ENCODE data around the gene UTY.
"Not testable (repeated sequence)": the region's sequence is repeated elsewhere in the genome, so short reads cannot be mapped to it uniquely, and the experiment has no call there.

Gene UTY

GRCh38 chrY:13279561-13279960, 200.3 kb downstream of the UTY start:
- Histone ChIP-seq H3K4me1 (ENCODE audit: control insufficient read depth, insufficient read depth, low read length) (no peaks in the 10 kb centered on the region), H3K9ac (ENCODE audit: low read length) (no peak overlapping the region), H3K36me3 (ENCODE audit: control insufficient read depth, insufficient read depth, low read length) (no peaks in the 10 kb centered on the region)

DNA sequence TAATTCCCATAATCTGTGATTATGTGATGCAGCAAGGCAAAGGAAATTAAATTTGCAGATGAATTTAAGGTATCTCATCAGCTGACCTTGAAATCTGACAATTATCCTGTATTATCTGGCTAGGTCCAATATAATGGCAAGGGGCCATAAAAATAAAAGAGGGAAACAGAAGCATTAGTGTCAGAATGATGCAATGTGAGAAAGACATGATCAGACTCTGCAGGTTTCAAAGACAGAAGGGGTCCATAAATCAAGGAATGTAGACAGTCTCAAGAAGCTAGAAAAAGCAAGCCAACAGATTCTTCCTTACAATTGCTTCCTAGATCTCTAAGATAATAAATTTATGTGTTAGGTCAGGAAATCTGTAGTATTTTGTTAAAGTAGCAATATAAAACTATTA, 208.1 kb downstream of the UTY start:
- Histone ChIP-seq H3K4me3 (ENCODE audit: low read length) (no peak overlapping the region), H3K9me3 (ENCODE audit: control insufficient read depth, low read length) (no peaks in the 10 kb centered on the region)

More at GRCh38 chrY:13279561-13279960, 200.3 kb downstream of the UTY start:
- H3K9me3 ChIP-seq (ENCODE audit: control insufficient read depth, low read length): no peaks in the 10 kb centered on the region
- no peaks in the 10 kb centered on the region for H3K27me3 ChIP-seq (ENCODE audit: control insufficient read depth, insufficient read depth, low read length)
- no peak overlapping the region for H3K4me3 ChIP-seq (ENCODE audit: low read length)

GRCh38 chrY:13253941-13254440, 225.8 kb downstream of the UTY start:
- H3K9me3 ChIP-seq (ENCODE audit: control insufficient read depth, low read length); H3K27me3 ChIP-seq (ENCODE audit: control insufficient read depth, insufficient read depth, low read length); H3K36me3 ChIP-seq (ENCODE audit: control insufficient read depth, insufficient read depth, low read length); H3K9ac ChIP-seq (ENCODE audit: low read length); H3K4me3 ChIP-seq (ENCODE audit: low read length); H3K4me1 ChIP-seq (ENCODE audit: control insufficient read depth, insufficient read depth, low read length): not testable (repeated sequence)

More for the DNA sequence above, 208.1 kb downstream of the UTY start:
- no peaks in the 10 kb centered on the region for H3K4me1 ChIP-seq (ENCODE audit: control insufficient read depth, insufficient read depth, low read length)
- no peaks in the 10 kb centered on the region for H3K27me3 ChIP-seq (ENCODE audit: control insufficient read depth, insufficient read depth, low read length)
- H3K9ac ChIP-seq (ENCODE audit: low read length): no peak overlapping the region
- H3K36me3 ChIP-seq (ENCODE audit: control insufficient read depth, insufficient read depth, low read length): no peaks in the 10 kb centered on the region

DNA sequence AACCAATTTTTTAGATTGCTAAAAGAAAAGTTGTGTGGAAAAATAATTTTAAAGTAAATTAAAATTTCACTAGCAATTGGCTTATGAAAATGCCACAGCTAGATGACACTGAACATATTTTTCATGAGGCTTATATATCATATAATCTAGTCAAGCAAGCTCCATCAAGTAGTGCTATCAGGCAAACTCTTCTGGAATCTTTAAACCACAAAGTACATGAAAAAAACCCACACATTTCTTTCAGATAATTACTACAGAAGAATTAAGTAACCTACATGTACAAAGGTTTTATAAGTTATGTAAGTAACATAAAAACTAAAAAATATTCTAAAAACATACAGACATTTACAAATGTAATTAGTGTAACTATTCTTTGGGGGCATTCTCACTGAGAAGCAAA, 229.4 kb downstream of the UTY start:
- Histone ChIP-seq H3K9ac (ENCODE audit: low read length) (no peak overlapping the region), H3K36me3 (ENCODE audit: control insufficient read depth, insufficient read depth, low read length) (no peaks in the 10 kb centered on the region), H3K27me3 (ENCODE audit: control insufficient read depth, insufficient read depth, low read length) (no peaks in the 10 kb centered on the region), H3K4me1 (ENCODE audit: control insufficient read depth, insufficient read depth, low read length) (no peaks in the 10 kb centered on the region), H3K4me3 (ENCODE audit: low read length) (no peak overlapping the region), H3K9me3 (ENCODE audit: control insufficient read depth, low read length) (no peaks in the 10 kb centered on the region)

GRCh38 chrY:13243716-13244115, 236.1 kb downstream of the UTY start:
- Histone ChIP-seq H3K9me3 (ENCODE audit: control insufficient read depth, low read length) (no peaks in the 10 kb centered on the region), H3K4me3 (ENCODE audit: low read length) (no peak overlapping the region), H3K9ac (ENCODE audit: low read length) (no peak overlapping the region), H3K36me3 (ENCODE audit: control insufficient read depth, insufficient read depth, low read length) (no peaks in the 10 kb centered on the region), H3K27me3 (ENCODE audit: control insufficient read depth, insufficient read depth, low read length) (no peaks in the 10 kb centered on the region), H3K4me1 (ENCODE audit: control insufficient read depth, insufficient read depth, low read length) (no peaks in the 10 kb centered on the region)

DNA sequence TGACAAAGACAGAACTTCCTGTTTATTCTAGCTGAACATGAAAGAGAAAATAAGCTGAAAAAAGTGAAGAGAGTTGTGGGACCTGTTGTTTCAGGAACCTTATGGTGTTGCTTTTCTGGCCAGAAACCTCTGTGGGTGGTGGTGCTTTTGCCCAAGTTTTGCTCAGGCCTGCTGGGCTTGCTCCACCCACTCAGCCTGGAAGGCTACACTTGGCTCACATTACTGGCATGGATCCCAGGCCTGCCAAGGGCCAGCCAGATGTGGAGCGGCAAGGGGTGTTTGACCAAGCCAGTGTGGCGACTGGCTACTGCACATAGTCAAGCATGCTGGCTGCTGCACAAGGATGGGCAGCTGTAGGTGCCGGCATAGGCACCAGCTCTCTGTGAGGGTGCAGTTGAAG, 245.9 kb downstream of the UTY start:
- H3K9ac ChIP-seq (ENCODE audit: low read length): no peak overlapping the region

DNA sequence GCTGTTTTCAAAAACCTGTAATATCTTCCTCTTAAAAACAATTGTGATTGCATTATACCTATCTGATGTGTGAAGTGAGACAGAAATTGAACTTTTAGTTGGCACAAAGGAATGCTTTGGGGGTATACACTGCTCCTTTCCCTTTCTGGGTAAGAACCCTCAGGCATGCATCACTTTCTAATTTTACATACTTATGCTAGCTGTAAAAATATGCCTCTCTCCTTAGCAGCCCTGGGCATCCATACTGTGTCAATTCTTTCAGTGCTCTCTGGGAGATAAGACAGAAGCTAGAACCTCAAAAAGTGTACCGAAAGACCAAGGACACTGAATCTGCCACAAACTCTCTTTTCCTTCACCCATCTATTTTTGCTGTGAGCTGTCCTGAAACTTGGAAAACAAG, 246.7 kb downstream of the UTY start:
- H3K4me3 ChIP-seq (ENCODE audit: low read length): no peak overlapping the region
- no peak overlapping the region for H3K9ac ChIP-seq (ENCODE audit: low read length)
- no peaks in the 10 kb centered on the region for H3K9me3 ChIP-seq (ENCODE audit: control insufficient read depth, low read length)
- H3K36me3 ChIP-seq (ENCODE audit: control insufficient read depth, insufficient read depth, low read length): no peaks in the 10 kb centered on the region
- no peaks in the 10 kb centered on the region for H3K27me3 ChIP-seq (ENCODE audit: control insufficient read depth, insufficient read depth, low read length)
- H3K4me1 ChIP-seq (ENCODE audit: control insufficient read depth, insufficient read depth, low read length): peaks cover 8% of the 10 kb centered on the region

More for the DNA sequence above, 245.9 kb downstream of the UTY start:
- Histone ChIP-seq H3K27me3 (ENCODE audit: control insufficient read depth, insufficient read depth, low read length) (no peaks in the 10 kb centered on the region), H3K9me3 (ENCODE audit: control insufficient read depth, low read length) (no peaks in the 10 kb centered on the region), H3K4me3 (ENCODE audit: low read length) (no peak overlapping the region), H3K4me1 (ENCODE audit: control insufficient read depth, insufficient read depth, low read length) (peaks cover 8% of the 10 kb centered on the region), H3K36me3 (ENCODE audit: control insufficient read depth, insufficient read depth, low read length) (no peaks in the 10 kb centered on the region)

DNA sequence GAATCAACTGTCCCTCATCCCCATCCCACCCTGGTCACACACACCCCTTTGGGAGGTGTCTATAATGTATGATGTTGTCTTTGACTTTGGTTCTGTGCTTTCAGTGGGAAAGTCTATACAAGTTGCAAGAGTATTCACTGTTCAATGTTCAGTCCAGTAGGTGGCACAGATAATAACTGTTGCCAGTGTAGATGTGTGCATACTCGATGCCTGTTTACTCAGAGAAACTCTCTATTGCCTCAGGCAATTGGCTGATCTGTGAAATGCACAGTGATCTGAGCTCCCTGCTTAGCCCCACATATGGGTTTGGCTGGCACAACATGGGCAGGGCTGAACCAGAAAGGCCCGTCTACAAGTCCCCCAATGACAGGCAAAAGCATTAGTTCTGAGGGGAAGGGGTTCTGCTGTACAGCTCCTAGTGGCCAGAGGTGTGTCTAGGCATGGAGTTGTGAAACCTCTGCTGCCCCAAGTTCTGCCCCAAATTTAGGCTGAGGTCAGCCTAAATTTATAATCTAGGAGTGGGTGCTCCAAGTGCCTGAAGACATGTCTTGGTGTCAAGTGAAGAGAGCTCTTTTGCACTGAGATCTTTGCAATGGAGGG, 252.4 kb downstream of the UTY start:
- Histone ChIP-seq H3K4me1 (ENCODE audit: control insufficient read depth, insufficient read depth, low read length) (peaks cover 3% of the 10 kb centered on the region), H3K27me3 (ENCODE audit: control insufficient read depth, insufficient read depth, low read length) (no peaks in the 10 kb centered on the region), H3K4me3 (ENCODE audit: low read length) (no peak overlapping the region), H3K36me3 (ENCODE audit: control insufficient read depth, insufficient read depth, low read length) (no peaks in the 10 kb centered on the region), H3K9me3 (ENCODE audit: control insufficient read depth, low read length) (no peaks in the 10 kb centered on the region), H3K9ac (ENCODE audit: low read length) (no peak overlapping the region)

- Histone ChIP-seq H3K4me1 (ENCODE audit: control insufficient read depth, insufficient read depth, low read length) (no peaks in the 10 kb centered on the region), H3K36me3 (ENCODE audit: control insufficient read depth, insufficient read depth, low read length) (no peaks in the 10 kb centered on the region), H3K9ac (ENCODE audit: low read length) (no peak overlapping the region), H3K27me3 (ENCODE audit: control insufficient read depth, insufficient read depth, low read length) (no peaks in the 10 kb centered on the region), H3K4me3 (ENCODE audit: low read length) (no peak overlapping the region), H3K9me3 (ENCODE audit: control insufficient read depth, low read length) (no peaks in the 10 kb centered on the region)
Observed at GRCh38 chrY:13210961-13211646, 268.7 kb downstream of the UTY start.

DNA sequence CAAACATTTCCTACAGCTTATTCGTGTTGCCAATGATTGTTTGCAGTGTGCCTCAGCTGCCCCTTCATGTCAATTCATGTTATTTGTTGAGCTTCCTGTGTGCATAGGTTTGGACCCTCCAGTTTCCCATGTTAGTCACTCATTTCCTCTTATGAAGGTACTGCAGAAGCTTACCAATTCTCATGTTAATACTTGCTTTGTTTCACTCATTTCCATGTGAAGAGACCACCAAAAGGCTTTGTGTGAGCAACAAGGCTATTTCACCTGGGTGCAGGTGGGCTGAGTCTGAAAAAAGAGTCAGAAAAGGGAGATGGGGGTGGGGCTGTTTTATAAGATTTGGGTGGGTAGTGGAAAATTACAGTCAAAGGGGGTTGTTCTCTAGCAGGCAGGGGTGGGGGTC, 274.6 kb downstream of the UTY start:
- Histone ChIP-seq H3K27me3 (ENCODE audit: control insufficient read depth, insufficient read depth, low read length) (no peaks in the 10 kb centered on the region), H3K9me3 (ENCODE audit: control insufficient read depth, low read length) (no peaks in the 10 kb centered on the region), H3K9ac (ENCODE audit: low read length) (no peak overlapping the region), H3K4me3 (ENCODE audit: low read length) (no peak overlapping the region), H3K4me1 (ENCODE audit: control insufficient read depth, insufficient read depth, low read length) (no peaks in the 10 kb centered on the region), H3K36me3 (ENCODE audit: control insufficient read depth, insufficient read depth, low read length) (no peaks in the 10 kb centered on the region)
